HepG2 (cell line): ENCODE results near the gene OPA3. TPM values are rescaled to one million over a fixed set of nuclear protein-coding genes. Genes with fewer than 3 reads are reported as not detected.

Experiments used
- ATAC-seq: fragments of 200-7000 bp; cut with Tn5 transposase; 3 replicates; pipeline ENCODE4 v1.9.1; 2020; ENCODE audit warnings: mild to moderate bottlenecking, moderate library complexity
- BruUV-seq: library from RNA; stranded (reverse); fragments of 400-500 nt; replicated peaks from 2 replicates; lab custom pipeline; 2021; lab: Mats Ljungman, UMichigan
- CTCF ChIA-PET: fragments of 300-600 bp; formaldehyde crosslinking; extraction: SDS; loops from one replicate; lab custom pipeline; 2021; ENCODE audit warnings: low total read pairs, inconsistent platforms, low intra/inter-chr PET ratio; lab: Yijun Ruan, JAX
- POLR2A ChIA-PET: fragments of 350-600 bp; sonication (Branson Sonifier 250); formaldehyde crosslinking; loops from one replicate; lab custom pipeline; 2020; ENCODE audit warnings: antibody characterized with exemption, inconsistent platforms; lab: Yijun Ruan, JAX
- DNase-seq: peaks from one replicate; pipeline ENCODE4 v3.0.0-alpha.2; 2015; ENCODE audit warnings: low spot score
- FAIRE-seq: peaks from 3 replicates; lab custom pipeline; 2011; peaks lifted over from hg19 to GRCh38; lab: Jason Lieb, UNC
- H2AFZ ChIP-seq: one replicate; pipeline ENCODE4 v1.6.1; 2011; ENCODE audit warnings: low read length, inconsistent platforms
- H3K27ac ChIP-seq: fragments of 300-600 bp; 3 replicates; pipeline ENCODE4 v1.8.0; 2011; ENCODE audit warnings: mixed run types, mild to moderate bottlenecking, mixed read lengths, low read length, inconsistent platforms; ENCODE audit not compliant: insufficient read depth; ENCODE audit errors: extremely low read length
- H3K27me3 ChIP-seq, 2 experiments: fragments of 200-600 bp in 1 of 2; 2 replicates in 1 of 2; 3 replicates in 1 of 2; pipeline versions ENCODE4 v1.6.0 to v1.8.0; 2011; ENCODE audit warnings: low read length in 2 of 2, mild to moderate bottlenecking in 2 of 2, moderate library complexity in 2 of 2, inconsistent platforms in 1 of 2; ENCODE audit not compliant: insufficient read depth in 2 of 2, control insufficient read depth in 1 of 2
- H3K36me3 ChIP-seq, 2 experiments: fragments of 200-600 bp in 1 of 2; replicated peaks in 1 of 2; 2 replicates in 1 of 2; 3 replicates in 1 of 2; pipeline versions ENCODE4 v1.5.1 to v1.8.0; 2011; ENCODE audit warnings: low read length in 2 of 2, inconsistent platforms in 1 of 2; ENCODE audit not compliant: insufficient read depth in 2 of 2, control insufficient read depth in 1 of 2
- H3K4me1 ChIP-seq: 2 replicates; pipeline ENCODE4 v1.5.1; 2012; ENCODE audit warnings: low read length, inconsistent platforms; ENCODE audit not compliant: insufficient read depth
- H3K4me2 ChIP-seq: 2 replicates; pipeline ENCODE4 v1.6.0; 2011; ENCODE audit warnings: low read depth, low read length, inconsistent platforms
- H3K4me3 ChIP-seq, 3 experiments: fragments of 200-600 bp in 1 of 3; sonication (generic), shearing (Covaris generic) in 1 of 3; replicated peaks in 1 of 3; 2 replicates each; pipeline ENCODE4 v1.5.1; 2011 to 2016; ENCODE audit warnings: low read length in 3 of 3, inconsistent platforms in 2 of 3, low read depth in 2 of 3, mild to moderate bottlenecking in 2 of 3, control low read depth in 1 of 3, mixed read lengths in 1 of 3; ENCODE audit not compliant: insufficient read depth in 1 of 3
- H3K79me2 ChIP-seq: one replicate; pipeline ENCODE4 v1.6.1; 2011; ENCODE audit warnings: low read length, inconsistent platforms; ENCODE audit not compliant: insufficient read depth
- H3K9ac ChIP-seq: 2 replicates; pipeline ENCODE4 v1.6.0; 2011; ENCODE audit warnings: mild to moderate bottlenecking, low read depth, low read length, inconsistent platforms; ENCODE audit not compliant: insufficient read depth
- H3K9me3 ChIP-seq: 2 replicates; pipeline ENCODE4 v1.5.1; 2012; ENCODE audit warnings: mild to moderate bottlenecking, low read length
- H4K20me1 ChIP-seq: 2 replicates; pipeline ENCODE4 v1.6.0; 2011; ENCODE audit warnings: inconsistent platforms, mild to moderate bottlenecking, low read length, moderate library complexity; ENCODE audit not compliant: insufficient read depth
- CAMTA2 ChIP-seq: sonication (generic); formaldehyde crosslinking; IDR thresholded peaks from 2 replicates; pipeline ENCODE4 v1.4.0; 2020; ENCODE audit warnings: mild to moderate bottlenecking, missing genetic modification reagents, borderline replicate concordance
- CBX5 ChIP-seq: sonication (generic); formaldehyde crosslinking; IDR thresholded peaks from 2 replicates; pipeline ENCODE4 v1.4.0; 2020; ENCODE audit warnings: missing genetic modification reagents, borderline replicate concordance
- FOXK2 ChIP-seq: fragments of 450-650 bp; IDR thresholded peaks from 2 replicates; pipeline ENCODE4 v1.6.1; 2016
- HOXD1 ChIP-seq: sonication (generic); formaldehyde crosslinking; IDR thresholded peaks from 2 replicates; pipeline ENCODE4 v1.5.0; 2020; ENCODE audit warnings: missing genetic modification reagents
- KMT2B ChIP-seq: IDR thresholded peaks from 2 replicates; pipeline ENCODE4 v1.6.1; 2016; ENCODE audit warnings: missing genetic modification reagents, missing compliant biosample characterization
- MBNL3 ChIP-seq: fragments of 250-450 bp; sonication (Bioruptor Pico); conservative IDR thresholded peaks from 2 replicates; pipeline ENCODE4 v1.8.0; 2022; ENCODE audit warnings: mild to moderate bottlenecking, inconsistent platforms
- MTERF4 ChIP-seq: sonication (generic); formaldehyde crosslinking; IDR thresholded peaks from 2 replicates; pipeline ENCODE4 v1.8.0; 2023; ENCODE audit warnings: mild to moderate bottlenecking, missing genetic modification reagents
- NCOA5 ChIP-seq: sonication (generic); formaldehyde crosslinking; IDR thresholded peaks from 2 replicates; pipeline ENCODE4 v1.4.0; 2020; ENCODE audit warnings: missing genetic modification reagents
- PRMT3 ChIP-seq: sonication (generic); formaldehyde crosslinking; IDR thresholded peaks from 2 replicates; pipeline ENCODE4 v1.8.1; 2022; ENCODE audit warnings: low read depth, mild to moderate bottlenecking, moderate library complexity, missing genetic modification reagents, borderline replicate concordance
- SOX5 ChIP-seq: IDR thresholded peaks from 2 replicates; pipeline ENCODE4 v1.6.1; 2016; ENCODE audit warnings: borderline replicate concordance
- ZKSCAN1 ChIP-seq: fragments of 150-350 bp; IDR thresholded peaks from 2 replicates; pipeline ENCODE4 v1.6.1; 2014; ENCODE audit warnings: low read length
- ZNF124 ChIP-seq: sonication (generic); formaldehyde crosslinking; IDR thresholded peaks from 2 replicates; pipeline ENCODE4 v1.4.0; 2020; ENCODE audit warnings: missing genetic modification reagents
- ZNF260 ChIP-seq: sonication (generic); formaldehyde crosslinking; IDR thresholded peaks from 2 replicates; pipeline ENCODE4 v1.4.0; 2020; ENCODE audit warnings: missing genetic modification reagents, low read depth, mild to moderate bottlenecking, borderline replicate concordance
- ZNF326 ChIP-seq: sonication (generic); formaldehyde crosslinking; IDR thresholded peaks from 2 replicates; pipeline ENCODE4 v1.4.0; 2020; ENCODE audit warnings: missing genetic modification reagents, borderline replicate concordance
- ZNF709 ChIP-seq: sonication (generic); formaldehyde crosslinking; IDR thresholded peaks from 2 replicates; pipeline ENCODE4 v1.5.0; 2020; ENCODE audit warnings: mild to moderate bottlenecking, missing genetic modification reagents
- ZNF724P ChIP-seq: sonication (generic); formaldehyde crosslinking; IDR thresholded peaks from 2 replicates; pipeline ENCODE4 v1.8.0; 2022; ENCODE audit warnings: missing genetic modification reagents, borderline replicate concordance
- WGBS: methylation state at CpG from one replicate; pipeline ENCODE4 v1.1.6; 2017; ENCODE audit warnings: low lambda C conversion rate; 5-methylcytosine and 5-hydroxymethylcytosine counted together
- in situ Hi-C: cut with HindIII; loops from 2 replicates; pipeline ENCODE4 v1.10.0; 2017; ENCODE audit warnings: low pct_unique_long_range_greater_than_20kb; ENCODE audit not compliant: extremely low pct_ligation_motif_present
- intact Hi-C: fragments of 100-400 bp; cut with micrococcal nuclease; formaldehyde crosslinking; loops from one replicate; pipeline ENCODE4 v1.10.0; 2022; ENCODE audit not compliant: unreplicated experiment
- polyA plus RNA-seq, 8 experiments: library from polyadenylated mRNA; depleted of rRNA in 3 of 8; stranded (reverse) in 7 of 8; unstranded in 1 of 8; fragments of >200 nt; fragmentation: Illumina TruSeq in 4 of 8; extraction: Trizol in 4 of 8; gene quantifications; 2 replicates each; pipeline versions ENCODE4 v1.2.1 to v1.2.3, GENCODE V29; 2011 to 2016; ENCODE audit warnings: low read depth in 4 of 8, missing spikeins in 1 of 8, mixed read lengths in 1 of 8; ENCODE audit not compliant: insufficient read depth in 1 of 8
- total RNA-seq, 5 experiments: library from RNA; depleted of rRNA; stranded (reverse); fragments of >200 nt; fragmentation: Illumina TruSeq; extraction: Trizol; gene quantifications; 2 replicates each; pipeline ENCODE4 v1.2.3, GENCODE V29; 2016; ENCODE audit warnings: low read depth in 1 of 5
- TF ChIP-seq, protein P1 (sequence below): IDR thresholded peaks from 2 replicates; pipeline ENCODE4 v1.6.1; 2016; ENCODE audit warnings: missing compliant biosample characterization, missing genetic modification reagents, borderline replicate concordance
- TF ChIP-seq, protein P2 (sequence below): sonication (generic); IDR thresholded peaks from 2 replicates; pipeline ENCODE4 v1.6.1; 2016; ENCODE audit warnings: low read depth, borderline replicate concordance

The OPA3 gene
- total and polyA plus RNA-seq, 2 of the 13 experiments (the other 11 are each of a cell fraction or from before 2014, with no cell fraction given): 8.3 to 17.7 TPM

DNA sequence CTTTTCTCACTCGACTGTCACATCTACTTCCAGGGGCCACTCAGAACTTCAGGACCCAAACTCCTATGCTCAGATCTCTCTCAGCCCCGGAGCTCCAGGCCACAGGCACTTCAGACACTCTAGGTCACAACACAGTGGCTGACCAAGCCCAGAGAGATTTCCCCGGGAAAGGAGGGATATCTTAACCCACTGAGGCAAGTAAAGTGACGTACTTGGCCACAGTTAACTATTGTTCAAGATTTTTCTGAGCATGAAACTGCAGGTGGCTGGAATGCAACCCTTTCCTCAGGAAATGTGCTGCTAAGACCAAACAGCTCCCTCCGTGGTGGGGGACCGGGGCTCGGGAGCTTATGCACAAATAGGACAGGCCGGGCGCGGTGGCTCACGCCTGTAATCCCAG is 23.9 kb downstream of the OPA3 start:
- no peak overlapping the region for H3K9ac ChIP-seq
- H3K9me3 ChIP-seq: no peaks in the 10 kb centered on the region
- H3K4me2 ChIP-seq: no peak overlapping the region
- H3K27ac ChIP-seq: no peak overlapping the region
- ATAC-seq: no peak
- H3K79me2 ChIP-seq: no peaks in the 10 kb centered on the region
- H3K27me3 ChIP-seq: no peaks in the 10 kb centered on the region
- no peak for TF ChIP-seq FOXK2
- no peak for TF ChIP-seq ZNF260
- TF ChIP-seq SOX5 (CRISPR knock-in tag): no peak
- TF ChIP-seq MBNL3 (CRISPR knock-in tag): no peak
- no peak for TF ChIP-seq CBX5 (CRISPR knock-in tag)
- TF ChIP-seq ZNF709 (CRISPR knock-in tag): no peak
- TF ChIP-seq ZKSCAN1: no peak
- TF ChIP-seq, protein P1, sequence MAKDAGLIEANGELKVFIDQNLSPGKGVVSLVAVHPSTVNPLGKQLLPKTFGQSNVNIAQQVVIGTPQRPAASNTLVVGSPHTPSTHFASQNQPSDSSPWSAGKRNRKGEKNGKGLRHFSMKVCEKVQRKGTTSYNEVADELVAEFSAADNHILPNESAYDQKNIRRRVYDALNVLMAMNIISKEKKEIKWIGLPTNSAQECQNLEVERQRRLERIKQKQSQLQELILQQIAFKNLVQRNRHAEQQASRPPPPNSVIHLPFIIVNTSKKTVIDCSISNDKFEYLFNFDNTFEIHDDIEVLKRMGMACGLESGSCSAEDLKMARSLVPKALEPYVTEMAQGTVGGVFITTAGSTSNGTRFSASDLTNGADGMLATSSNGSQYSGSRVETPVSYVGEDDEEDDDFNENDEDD (CRISPR knock-in tag): no peak
- TF ChIP-seq ZNF724P: no peak
- no peaks in the 10 kb centered on the region; a peak in 3 of 5 replicates for H3K36me3 ChIP-seq
- POLR2A ChIA-PET: no interaction called here
- 92% methylated on average over 11 of the region's 11 CpGs for WGBS
- CTCF ChIA-PET: no interaction called here
- intact Hi-C loops (no loop called here), in situ Hi-C loops (no loop called here)
- peaks cover 8% of the 10 kb centered on the region for H3K4me1 ChIP-seq
- no peak overlapping the region for H2AFZ ChIP-seq
- no TSS peak for BruUV-seq
- no peak for FAIRE-seq
- H3K4me3 ChIP-seq: no peak overlapping the region
- DNase-seq: no peak
- no peaks in the 10 kb centered on the region for H4K20me1 ChIP-seq

DNA sequence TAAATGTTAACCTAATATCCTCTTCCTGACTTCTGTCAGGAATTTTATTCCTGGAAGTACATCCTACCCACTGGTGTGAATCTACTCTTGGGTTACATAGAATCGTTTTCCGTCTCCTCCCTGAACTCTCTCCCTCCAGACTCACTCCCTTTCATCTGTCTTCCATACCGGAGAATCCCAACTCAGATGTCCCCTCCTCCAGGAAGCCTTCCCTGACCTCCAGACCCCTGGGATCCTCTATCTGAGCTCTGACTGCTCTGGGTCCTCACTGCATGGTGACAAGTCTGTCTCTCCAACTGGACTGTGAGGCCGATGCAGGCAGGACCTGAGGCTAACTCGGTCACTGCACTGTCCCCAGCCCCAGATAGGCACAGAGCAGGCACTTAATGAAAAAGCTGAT is 24.6 kb downstream of the OPA3 start:
- Histone ChIP-seq H4K20me1 (no peaks in the 10 kb centered on the region), H3K36me3 (no peaks in the 10 kb centered on the region; a peak in 3 of 5 replicates), H3K27me3 (no peaks in the 10 kb centered on the region), H3K79me2 (no peaks in the 10 kb centered on the region), H2AFZ (no peak overlapping the region), H3K9ac (no peak overlapping the region), H3K9me3 (no peaks in the 10 kb centered on the region), H3K4me1 (peaks cover 8% of the 10 kb centered on the region), H3K4me2 (no peak overlapping the region), H3K4me3 (no peak overlapping the region), H3K27ac (no peak overlapping the region)
- CTCF ChIA-PET: no interaction called here
- intact Hi-C loops: no loop called here
- no peak for ATAC-seq
- POLR2A ChIA-PET: no interaction called here
- no peak for DNase-seq
- 94% methylated on average over 5 of the region's 5 CpGs for WGBS
- BruUV-seq: no TSS peak
- in situ Hi-C loops: no loop called here
- FAIRE-seq: no peak
- no peak for TF ChIP-seq CAMTA2 (CRISPR knock-in tag)
- TF ChIP-seq ZNF326 (CRISPR knock-in tag): no peak
- TF ChIP-seq HOXD1 (CRISPR knock-in tag): no peak
- TF ChIP-seq, protein P2, sequence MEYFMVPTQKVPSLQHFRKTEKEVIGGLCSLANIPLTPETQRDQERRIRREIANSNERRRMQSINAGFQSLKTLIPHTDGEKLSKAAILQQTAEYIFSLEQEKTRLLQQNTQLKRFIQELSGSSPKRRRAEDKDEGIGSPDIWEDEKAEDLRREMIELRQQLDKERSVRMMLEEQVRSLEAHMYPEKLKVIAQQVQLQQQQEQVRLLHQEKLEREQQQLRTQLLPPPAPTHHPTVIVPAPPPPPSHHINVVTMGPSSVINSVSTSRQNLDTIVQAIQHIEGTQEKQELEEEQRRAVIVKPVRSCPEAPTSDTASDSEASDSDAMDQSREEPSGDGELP: no peak
- TF ChIP-seq KMT2B (CRISPR knock-in tag): no peak
- TF ChIP-seq PRMT3 (CRISPR knock-in tag): no peak
- TF ChIP-seq NCOA5 (CRISPR knock-in tag): no peak
- TF ChIP-seq MTERF4 (CRISPR knock-in tag): no peak
- no peak for TF ChIP-seq ZNF124 (CRISPR knock-in tag)
